8988T (cell line): ENCODE results near the gene FSTL4.
"Not testable (repeated sequence)": the region's sequence is repeated elsewhere in the genome, so short reads cannot be mapped to it uniquely, and the experiment has no call there.

Experiments
- DNase-seq: peaks from one replicate; pipeline ENCODE4 v3.0.0; 2011

Gene FSTL4

DNA sequence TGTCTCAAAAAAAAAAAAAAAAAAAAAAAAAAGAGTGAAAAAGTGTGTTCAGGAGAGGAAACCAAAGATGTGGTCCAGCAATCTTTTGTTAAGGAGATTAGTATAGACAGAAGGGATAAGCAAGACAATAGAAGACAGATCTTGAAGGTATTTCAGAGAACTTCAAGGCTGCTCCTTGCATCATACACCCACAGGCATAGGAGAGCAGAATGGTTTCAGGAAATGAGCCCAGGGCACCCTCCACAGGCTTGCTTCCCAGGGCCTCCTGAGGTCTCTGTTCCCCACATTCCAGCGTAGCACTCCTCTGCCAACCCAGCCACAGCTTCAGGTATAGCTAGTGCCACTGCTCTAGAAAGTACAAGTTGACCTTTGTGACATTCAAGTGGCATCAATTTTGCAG lies 65.8 kb downstream of the FSTL4 start:
- DNase-seq, result no peak

DNA sequence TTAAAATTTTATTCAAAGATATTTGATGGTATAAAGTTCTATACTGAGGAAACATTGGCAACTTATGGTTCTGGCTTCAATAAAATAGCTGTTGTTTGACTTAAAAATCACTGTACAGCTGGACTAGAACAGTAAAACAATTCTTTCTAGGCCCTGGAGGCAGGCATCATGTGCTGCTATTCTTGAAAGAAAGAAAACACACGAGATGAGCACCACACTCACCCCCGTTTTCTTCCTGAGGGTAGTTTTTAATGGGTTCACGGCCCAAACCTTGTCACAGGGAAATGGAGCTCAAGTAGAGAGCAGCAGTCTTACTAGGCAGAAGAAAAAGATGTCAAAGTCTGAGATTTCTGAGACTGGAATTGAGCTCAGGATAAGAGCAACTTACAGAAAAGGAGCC lies 68.0 kb downstream of the FSTL4 start:
- DNase-seq, result no peak

GRCh38 chr5:133539818-133540217 lies 72.5 kb downstream of the FSTL4 start:
- no peak for DNase-seq

- DNase-seq, result no peak
Measured at GRCh38 chr5:133538718-133539117, 73.6 kb downstream of the FSTL4 start.

DNA sequence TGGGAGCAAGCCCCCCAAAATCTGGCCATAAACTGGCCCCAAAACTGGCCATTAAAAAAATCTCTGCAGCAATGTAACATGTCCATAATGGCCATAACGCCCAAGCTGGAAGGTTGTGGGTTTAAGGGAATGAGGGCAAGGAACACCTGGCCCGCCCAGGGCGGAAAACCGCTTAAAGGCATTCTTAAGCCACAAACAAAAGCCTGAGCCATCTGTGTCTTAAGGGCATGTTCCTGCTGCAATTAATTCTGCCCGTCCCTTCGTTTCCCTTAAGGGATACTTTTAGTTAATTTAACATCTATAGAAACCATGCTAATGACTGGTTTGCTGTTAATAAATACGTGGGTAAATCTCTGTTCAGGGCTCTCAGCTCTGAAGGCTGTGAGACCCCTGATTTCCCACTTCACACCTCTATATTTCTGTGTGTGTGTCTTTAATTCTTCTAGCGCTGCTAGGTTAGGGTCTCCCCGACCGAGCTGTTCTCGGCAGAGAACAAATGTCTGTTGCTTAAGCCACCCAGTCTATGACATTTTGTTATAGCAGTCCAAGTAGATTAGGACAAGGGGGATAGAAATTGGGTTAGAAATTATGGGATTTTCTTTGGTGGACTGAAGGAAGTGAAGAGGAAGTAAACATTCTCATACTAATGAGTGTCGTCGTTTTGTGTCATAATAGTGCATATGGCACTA lies 77.0 kb downstream of the FSTL4 start:
- DNase-seq, result not testable (repeated sequence)

- no peak for DNase-seq
Measured at GRCh38 chr5:133534566-133534965, 77.8 kb downstream of the FSTL4 start.

DNA sequence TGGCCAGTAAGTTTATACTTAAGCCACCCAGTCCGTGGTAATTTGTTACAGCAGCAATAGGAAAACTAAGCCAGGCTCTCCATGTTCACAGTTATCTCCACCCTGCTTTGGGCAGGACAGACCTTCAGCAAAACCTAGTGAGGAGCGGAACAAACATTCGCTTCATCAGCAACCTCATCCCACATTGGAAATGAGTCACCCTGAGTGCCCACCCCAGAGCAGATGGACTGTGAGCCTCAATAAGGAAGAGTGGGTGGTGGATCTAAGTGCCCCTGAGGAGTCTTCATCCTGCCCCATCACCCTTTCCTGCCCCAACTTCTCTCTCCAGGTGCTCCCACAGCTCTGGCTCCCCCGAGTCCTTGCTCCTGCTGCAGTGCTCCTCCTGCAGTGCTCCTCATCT lies 78.8 kb downstream of the FSTL4 start:
- no peak for DNase-seq

- no peak for DNase-seq
Measured at GRCh38 chr5:133531594-133531993, 80.7 kb downstream of the FSTL4 start.

DNA sequence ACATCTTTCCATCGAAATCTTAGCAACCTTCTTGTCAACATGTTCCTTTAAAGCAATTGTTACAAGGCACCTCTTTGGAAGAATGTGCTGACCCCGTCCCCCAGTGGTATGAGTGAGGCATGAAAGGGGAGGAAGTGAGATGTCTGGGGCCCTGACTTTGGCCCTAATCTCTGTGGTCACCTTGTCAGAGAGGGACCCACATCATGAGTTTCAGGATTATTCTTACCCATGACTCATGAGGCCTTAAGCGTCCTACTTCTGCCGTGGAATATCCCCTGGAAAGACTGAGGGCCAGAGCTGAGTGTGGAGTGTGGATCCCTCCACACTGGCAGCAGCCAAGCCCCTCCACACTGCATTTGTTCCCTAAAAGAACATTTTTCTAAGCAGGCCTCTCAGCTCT lies 81.2 kb downstream of the FSTL4 start:
- DNase-seq, result no peak

GRCh38 chr5:133530270-133530669 lies 82.1 kb downstream of the FSTL4 start:
- DNase-seq, result no peak

- DNase-seq, result no peak
Measured at GRCh38 chr5:133528841-133529240, 83.5 kb downstream of the FSTL4 start.

DNA sequence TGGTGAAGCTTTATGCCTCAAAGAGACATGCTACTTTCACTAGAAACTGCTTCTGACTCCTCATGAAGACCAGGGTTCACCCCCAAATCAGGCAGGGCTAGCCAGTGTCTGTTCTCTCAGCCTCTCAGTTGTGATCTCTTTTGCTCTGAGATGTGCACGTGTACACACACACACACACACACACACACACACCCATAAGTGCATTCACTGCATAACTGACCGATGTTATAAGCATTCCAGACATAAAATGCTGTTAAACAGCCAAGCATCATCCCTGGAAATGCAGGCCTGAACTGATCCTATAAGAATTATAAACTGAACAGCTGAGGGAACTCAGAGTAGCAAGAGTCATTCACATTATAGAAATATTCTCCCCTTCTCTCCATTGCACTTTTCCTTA lies 85.0 kb downstream of the FSTL4 start:
- no peak for DNase-seq

GRCh38 chr5:133526368-133526767 lies 86.0 kb downstream of the FSTL4 start:
- DNase-seq, result no peak

- DNase-seq, result no peak
Measured at GRCh38 chr5:133525126-133525525, 87.2 kb downstream of the FSTL4 start.

GRCh38 chr5:133524666-133525065 lies 87.7 kb downstream of the FSTL4 start:
- no peak for DNase-seq

GRCh38 chr5:133523961-133524586 lies 88.3 kb downstream of the FSTL4 start:
- DNase-seq, result no peak

GRCh38 chr5:133523013-133523658 lies 89.2 kb downstream of the FSTL4 start:
- DNase-seq, result no peak

- no peak for DNase-seq
Measured at GRCh38 chr5:133521801-133522200, 90.5 kb downstream of the FSTL4 start.

DNA sequence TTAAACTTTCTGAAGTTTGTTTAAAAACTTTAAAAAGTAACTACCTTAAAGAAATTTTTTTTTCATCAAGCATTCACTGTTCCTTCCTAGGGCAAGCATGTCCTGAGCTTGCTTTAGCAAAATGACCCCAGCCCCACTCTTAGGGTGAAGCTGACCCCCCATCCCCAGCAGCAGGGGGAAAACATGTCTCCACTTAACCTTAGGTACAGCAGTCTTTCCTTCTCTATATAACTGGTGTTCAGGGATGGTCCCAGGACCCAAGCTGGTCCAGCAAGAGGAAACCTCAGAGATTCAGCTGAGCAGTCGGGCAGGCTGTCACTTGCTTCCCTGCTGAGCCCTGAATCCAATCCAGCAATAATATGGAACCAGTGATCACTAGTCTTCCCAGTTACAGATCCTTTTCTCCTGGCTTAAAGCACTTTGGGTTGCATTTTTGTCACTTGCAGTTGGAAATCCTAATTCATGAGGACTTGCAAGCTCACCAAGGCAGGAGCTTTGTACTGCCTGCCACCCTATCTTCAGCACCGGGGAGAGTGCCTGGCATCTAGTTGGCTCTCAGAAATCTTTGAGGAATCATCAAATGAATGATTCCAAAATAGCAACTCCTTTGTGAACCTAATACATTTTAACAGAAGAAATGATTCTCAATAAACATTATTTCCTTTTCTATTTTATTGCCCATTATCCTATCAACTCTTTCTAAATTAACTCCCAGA lies 91.2 kb downstream of the FSTL4 start:
- DNase-seq, result no peak

- DNase-seq, result no peak
Measured at GRCh38 chr5:133520062-133520461, 92.3 kb downstream of the FSTL4 start.

- no peak for DNase-seq
Measured at GRCh38 chr5:133519191-133519590, 93.2 kb downstream of the FSTL4 start.

DNA sequence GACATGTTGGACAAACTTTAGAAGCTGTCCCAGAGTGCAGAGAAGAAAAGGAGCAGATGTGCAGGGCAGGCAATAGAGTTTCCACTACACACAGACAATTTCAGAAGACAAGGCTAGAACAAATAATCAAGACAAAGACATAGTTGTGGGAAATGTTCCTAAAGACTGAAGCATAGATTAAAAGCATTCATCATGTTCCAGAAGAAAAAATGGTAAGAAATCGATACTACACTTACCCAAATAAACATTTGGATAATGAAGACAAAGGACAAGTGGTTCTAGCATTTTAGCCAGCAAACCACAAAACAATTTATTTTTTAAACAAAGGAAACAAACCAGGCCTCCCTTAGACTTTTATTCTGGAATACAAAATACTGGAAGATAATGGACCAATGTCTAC lies 97.9 kb downstream of the FSTL4 start:
- no peak for DNase-seq

- no peak for DNase-seq
Measured at GRCh38 chr5:133512896-133513295, 99.4 kb downstream of the FSTL4 start.
